ENCODE results near the gene ZNG1F.
"Not testable (repeated sequence)": the region's sequence is repeated elsewhere in the genome, so short reads cannot be mapped to it uniquely, and the experiment has no call there.

Gene ZNG1F

DNA sequence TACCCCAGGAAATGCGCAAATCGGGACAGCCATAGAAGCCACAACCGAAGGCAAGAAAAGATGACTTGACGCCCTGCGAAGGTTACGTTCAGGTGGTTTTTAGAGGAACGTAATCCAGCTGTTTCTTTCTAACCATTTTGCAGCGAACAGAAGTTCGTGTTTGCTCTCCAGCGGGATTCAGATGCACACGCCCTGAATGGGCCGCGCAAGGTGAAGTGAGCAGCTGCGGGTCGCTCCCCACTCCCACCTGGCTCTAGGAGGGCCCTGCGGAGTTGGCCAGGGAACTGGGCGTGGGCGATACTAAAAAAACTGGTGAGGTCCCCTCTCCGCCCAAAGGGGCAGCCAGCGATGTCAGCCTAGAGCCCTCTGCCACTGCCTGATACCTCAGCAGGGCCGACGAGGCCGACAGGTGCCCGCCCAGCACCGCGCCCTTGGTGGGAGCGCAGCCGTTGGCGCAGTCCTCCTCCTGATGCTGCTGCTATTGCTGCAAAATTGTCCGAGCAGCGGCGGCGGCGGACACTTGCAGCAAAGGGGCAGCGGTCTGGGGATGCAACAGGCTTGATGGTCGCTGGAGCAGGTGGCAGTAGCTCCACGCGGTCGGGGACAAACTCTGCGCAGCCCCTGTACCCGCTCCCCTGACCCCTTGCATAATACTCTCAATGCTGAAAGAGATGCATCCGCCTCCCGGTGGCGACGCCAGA lies 62.2 kb downstream of the ZNG1F start:
- H3K27ac ChIP-seq (ENCODE audit: low read depth, low read length, poor library complexity, severe bottlenecking); H2AFZ ChIP-seq (ENCODE audit: low read length); H3K4me1 ChIP-seq (ENCODE audit: insufficient read depth, low read length, severe bottlenecking); H3K9me2 ChIP-seq (ENCODE audit: low read depth, low read length); H3K4me3 ChIP-seq (ENCODE audit: low read depth, low read length, poor library complexity, severe bottlenecking); H3K9ac ChIP-seq (ENCODE audit: low read length); H3K4me2 ChIP-seq (ENCODE audit: low read length); H3K36me3 ChIP-seq (ENCODE audit: insufficient read depth, low read length); H3F3A ChIP-seq (ENCODE audit: insufficient read depth, low read length); H3K9me3 ChIP-seq (ENCODE audit: low read length); H4K20me1 ChIP-seq (ENCODE audit: insufficient read depth, low read length); H3K27me3 ChIP-seq (ENCODE audit: insufficient read depth, low read length); H3K79me2 ChIP-seq (ENCODE audit: insufficient read depth, low read length): not testable (repeated sequence)

DNA sequence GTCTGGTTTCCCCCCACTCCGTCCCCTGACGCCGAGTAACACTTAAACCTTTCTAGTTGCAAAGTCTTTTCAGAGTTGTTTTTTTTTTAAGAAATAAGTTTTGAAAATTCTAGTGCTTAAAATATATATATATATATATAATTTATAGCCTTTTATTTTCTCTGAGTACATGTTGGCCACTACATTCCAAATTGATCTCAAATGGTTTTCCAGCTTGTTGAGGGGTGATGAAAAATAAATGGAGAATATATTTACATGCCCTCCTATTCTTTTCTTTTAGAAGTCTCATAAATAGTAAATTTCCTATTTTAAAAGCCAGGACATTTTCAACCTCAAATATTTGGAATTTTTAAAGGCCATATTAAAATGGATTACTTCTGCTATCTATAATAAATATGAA lies 63.2 kb downstream of the ZNG1F start:
- not testable (repeated sequence) for H4K20me1 ChIP-seq (ENCODE audit: insufficient read depth, low read length); H3K36me3 ChIP-seq (ENCODE audit: insufficient read depth, low read length); H3K27ac ChIP-seq (ENCODE audit: low read depth, low read length, poor library complexity, severe bottlenecking); H3K9ac ChIP-seq (ENCODE audit: low read length); H3F3A ChIP-seq (ENCODE audit: insufficient read depth, low read length); H3K9me3 ChIP-seq (ENCODE audit: low read length); H3K79me2 ChIP-seq (ENCODE audit: insufficient read depth, low read length); H3K4me1 ChIP-seq (ENCODE audit: insufficient read depth, low read length, severe bottlenecking); H3K4me2 ChIP-seq (ENCODE audit: low read length); H3K9me2 ChIP-seq (ENCODE audit: low read depth, low read length); H2AFZ ChIP-seq (ENCODE audit: low read length); H3K4me3 ChIP-seq (ENCODE audit: low read depth, low read length, poor library complexity, severe bottlenecking); H3K27me3 ChIP-seq (ENCODE audit: insufficient read depth, low read length)

DNA sequence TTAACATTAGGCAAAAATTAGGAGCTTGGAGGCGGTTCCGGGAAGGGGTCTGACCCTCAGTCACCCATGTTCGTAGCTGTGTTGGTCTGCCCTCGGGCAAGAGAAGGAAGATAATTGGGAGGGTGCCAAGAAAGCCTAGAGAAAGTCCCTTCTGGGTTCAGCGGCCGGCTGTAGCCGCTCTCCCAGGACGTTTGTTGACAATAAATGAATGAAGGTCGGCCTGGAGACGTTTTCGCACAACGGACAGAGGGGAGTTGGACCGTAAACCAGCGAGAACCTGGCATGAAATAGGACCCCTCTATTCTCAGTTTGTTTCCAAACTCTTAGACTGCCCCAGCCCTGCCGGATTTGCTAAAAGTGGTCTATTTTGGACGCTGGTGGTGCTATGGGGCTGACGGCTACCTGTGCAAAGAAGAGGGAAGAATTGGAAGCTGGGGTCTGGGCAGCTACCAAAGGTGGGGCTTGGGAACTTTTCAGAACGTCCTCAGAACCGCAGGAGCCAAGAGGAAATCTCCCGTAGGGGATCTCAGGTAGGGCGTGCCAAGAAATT lies 63.9 kb downstream of the ZNG1F start:
- H3K36me3 ChIP-seq (ENCODE audit: insufficient read depth, low read length); H3K9me2 ChIP-seq (ENCODE audit: low read depth, low read length); H4K20me1 ChIP-seq (ENCODE audit: insufficient read depth, low read length); H3K9ac ChIP-seq (ENCODE audit: low read length); H3K27me3 ChIP-seq (ENCODE audit: insufficient read depth, low read length); H3K79me2 ChIP-seq (ENCODE audit: insufficient read depth, low read length); H3K4me3 ChIP-seq (ENCODE audit: low read depth, low read length, poor library complexity, severe bottlenecking); H2AFZ ChIP-seq (ENCODE audit: low read length); H3F3A ChIP-seq (ENCODE audit: insufficient read depth, low read length); H3K4me2 ChIP-seq (ENCODE audit: low read length); H3K27ac ChIP-seq (ENCODE audit: low read depth, low read length, poor library complexity, severe bottlenecking); H3K4me1 ChIP-seq (ENCODE audit: insufficient read depth, low read length, severe bottlenecking); H3K9me3 ChIP-seq (ENCODE audit: low read length): not testable (repeated sequence)

DNA sequence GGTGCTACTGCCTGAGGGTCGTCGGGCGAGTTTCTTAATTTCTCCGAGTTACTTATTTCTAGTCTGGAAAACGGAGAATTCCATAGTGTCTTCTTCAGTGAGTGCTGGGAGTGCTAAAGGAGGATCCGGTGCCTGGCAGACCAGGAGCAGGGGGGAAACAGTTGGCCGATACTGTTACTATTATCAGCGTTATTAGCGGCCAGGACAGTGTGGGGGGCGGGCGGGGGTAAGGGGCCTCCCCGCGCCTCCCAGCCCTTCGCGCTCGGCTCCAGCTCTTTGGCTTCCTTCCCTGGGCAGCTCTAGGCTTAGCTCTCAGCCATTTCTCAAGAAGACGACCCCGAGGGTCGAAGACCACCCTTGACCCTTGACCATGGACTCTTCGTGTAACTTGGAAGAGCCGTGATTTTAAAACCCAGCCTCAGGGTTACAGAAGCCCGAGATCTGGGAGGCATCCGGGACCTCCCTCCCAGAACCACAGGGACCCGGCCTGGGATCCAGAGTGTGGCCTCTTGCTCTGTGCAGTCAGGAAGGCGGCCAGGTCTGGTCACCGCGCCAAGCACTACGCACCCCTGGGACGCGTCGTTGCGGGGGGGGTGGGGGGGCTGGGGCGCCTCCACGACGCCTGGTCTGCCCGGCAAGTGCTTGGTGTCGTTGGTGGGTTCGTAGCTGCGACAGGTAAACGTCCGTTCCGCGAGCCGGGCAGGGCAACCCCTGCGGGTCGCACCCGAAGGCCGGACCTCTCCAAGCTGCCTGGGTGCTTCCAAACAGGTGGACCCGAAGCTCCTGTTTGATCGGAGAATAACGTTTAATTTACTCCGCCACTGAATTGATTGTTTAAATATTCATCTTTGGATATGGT lies 64.6 kb downstream of the ZNG1F start:
- H2AFZ ChIP-seq (ENCODE audit: low read length); H3K9me3 ChIP-seq (ENCODE audit: low read length); H3K4me1 ChIP-seq (ENCODE audit: insufficient read depth, low read length, severe bottlenecking); H3K36me3 ChIP-seq (ENCODE audit: insufficient read depth, low read length); H4K20me1 ChIP-seq (ENCODE audit: insufficient read depth, low read length); H3K27ac ChIP-seq (ENCODE audit: low read depth, low read length, poor library complexity, severe bottlenecking); H3F3A ChIP-seq (ENCODE audit: insufficient read depth, low read length); H3K4me2 ChIP-seq (ENCODE audit: low read length); H3K9ac ChIP-seq (ENCODE audit: low read length); H3K27me3 ChIP-seq (ENCODE audit: insufficient read depth, low read length); H3K79me2 ChIP-seq (ENCODE audit: insufficient read depth, low read length); H3K4me3 ChIP-seq (ENCODE audit: low read depth, low read length, poor library complexity, severe bottlenecking); H3K9me2 ChIP-seq (ENCODE audit: low read depth, low read length): not testable (repeated sequence)

DNA sequence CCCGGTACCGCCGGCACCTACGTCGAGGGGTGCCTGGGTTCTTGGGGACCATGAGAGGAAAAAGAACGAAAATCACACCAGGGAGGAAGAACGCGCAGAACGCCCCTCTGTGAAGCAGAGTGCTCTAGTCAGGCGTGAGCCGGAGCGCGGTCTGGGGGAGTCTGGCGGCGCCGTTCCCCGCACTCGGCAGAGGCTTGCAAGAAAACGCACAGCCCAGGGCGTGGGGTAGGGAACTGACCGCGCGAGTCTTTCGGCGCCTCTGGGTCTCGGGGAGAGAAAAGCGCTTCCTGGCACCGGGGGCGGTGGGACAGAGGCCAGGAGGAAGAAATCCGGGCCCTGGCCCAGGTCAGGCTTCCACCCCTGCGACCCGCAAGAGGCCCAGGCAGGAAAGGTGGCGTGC lies 65.3 kb downstream of the ZNG1F start:
- H3K4me3 ChIP-seq (ENCODE audit: low read depth, low read length, poor library complexity, severe bottlenecking); H3F3A ChIP-seq (ENCODE audit: insufficient read depth, low read length); H3K4me2 ChIP-seq (ENCODE audit: low read length); H3K9me3 ChIP-seq (ENCODE audit: low read length); H3K4me1 ChIP-seq (ENCODE audit: insufficient read depth, low read length, severe bottlenecking); H3K79me2 ChIP-seq (ENCODE audit: insufficient read depth, low read length); H3K36me3 ChIP-seq (ENCODE audit: insufficient read depth, low read length); H3K27me3 ChIP-seq (ENCODE audit: insufficient read depth, low read length); H2AFZ ChIP-seq (ENCODE audit: low read length); H3K27ac ChIP-seq (ENCODE audit: low read depth, low read length, poor library complexity, severe bottlenecking); H4K20me1 ChIP-seq (ENCODE audit: insufficient read depth, low read length); H3K9me2 ChIP-seq (ENCODE audit: low read depth, low read length); H3K9ac ChIP-seq (ENCODE audit: low read length): not testable (repeated sequence)

DNA sequence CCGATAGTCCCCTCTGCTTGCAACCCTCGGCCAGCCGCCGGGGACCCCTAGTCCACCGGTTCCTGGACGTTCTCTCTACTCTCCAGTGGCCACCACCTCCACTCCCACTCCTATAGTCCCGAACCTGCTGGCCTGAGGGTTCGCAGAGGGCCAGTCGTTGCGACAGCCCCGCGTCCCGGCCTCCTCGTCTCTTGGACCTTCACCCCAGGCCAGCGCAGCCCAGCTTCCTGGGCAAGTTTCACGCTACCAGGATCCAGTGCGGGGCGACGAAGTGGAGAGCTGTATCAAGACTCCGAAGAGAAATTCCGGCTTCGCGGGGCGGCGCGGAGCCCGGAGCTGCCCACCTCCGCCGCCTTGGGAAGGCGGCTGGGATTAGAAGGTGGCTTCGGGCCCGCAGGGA lies 65.7 kb downstream of the ZNG1F start:
- not testable (repeated sequence) for H3K9me2 ChIP-seq (ENCODE audit: low read depth, low read length); H3K4me2 ChIP-seq (ENCODE audit: low read length); H3K36me3 ChIP-seq (ENCODE audit: insufficient read depth, low read length); H3K4me3 ChIP-seq (ENCODE audit: low read depth, low read length, poor library complexity, severe bottlenecking); H3K27me3 ChIP-seq (ENCODE audit: insufficient read depth, low read length); H3K9me3 ChIP-seq (ENCODE audit: low read length); H2AFZ ChIP-seq (ENCODE audit: low read length); H3K27ac ChIP-seq (ENCODE audit: low read depth, low read length, poor library complexity, severe bottlenecking); H3K79me2 ChIP-seq (ENCODE audit: insufficient read depth, low read length); H3F3A ChIP-seq (ENCODE audit: insufficient read depth, low read length); H4K20me1 ChIP-seq (ENCODE audit: insufficient read depth, low read length); H3K9ac ChIP-seq (ENCODE audit: low read length); H3K4me1 ChIP-seq (ENCODE audit: insufficient read depth, low read length, severe bottlenecking)

DNA sequence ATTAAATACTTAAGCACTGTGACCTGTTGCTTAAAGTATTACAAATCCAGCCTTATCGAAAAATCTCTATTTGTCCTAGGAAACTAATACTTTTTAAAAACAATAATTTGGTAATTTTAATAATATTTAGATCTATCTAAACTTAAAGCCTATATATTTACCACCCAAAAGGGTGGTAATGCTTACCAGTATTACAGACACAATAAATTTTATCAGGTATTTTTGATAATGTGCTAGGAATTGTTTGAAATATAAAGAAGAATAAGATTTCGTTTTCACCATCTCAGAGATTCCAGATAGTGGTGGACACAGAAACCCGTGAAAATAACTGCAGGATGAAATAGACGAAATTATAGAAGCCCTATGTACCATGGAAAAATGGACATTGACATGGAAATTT lies 68.4 kb downstream of the ZNG1F start:
- H4K20me1 ChIP-seq (ENCODE audit: insufficient read depth, low read length); H3K9me3 ChIP-seq (ENCODE audit: low read length); H3K79me2 ChIP-seq (ENCODE audit: insufficient read depth, low read length); H3K4me1 ChIP-seq (ENCODE audit: insufficient read depth, low read length, severe bottlenecking); H3K4me3 ChIP-seq (ENCODE audit: low read depth, low read length, poor library complexity, severe bottlenecking); H3K27ac ChIP-seq (ENCODE audit: low read depth, low read length, poor library complexity, severe bottlenecking); H3K36me3 ChIP-seq (ENCODE audit: insufficient read depth, low read length); H3K27me3 ChIP-seq (ENCODE audit: insufficient read depth, low read length); H3K9ac ChIP-seq (ENCODE audit: low read length); H3K9me2 ChIP-seq (ENCODE audit: low read depth, low read length); H3K4me2 ChIP-seq (ENCODE audit: low read length); H2AFZ ChIP-seq (ENCODE audit: low read length); H3F3A ChIP-seq (ENCODE audit: insufficient read depth, low read length): not testable (repeated sequence)
